HG03354 (cell line): Measurements from ENCODE around the gene GID8.
A peak's percentile ranks its signal among the peaks of the same experiment; 100 is the strongest.
"Not testable (repeated sequence)": the region's sequence is repeated elsewhere in the genome, so short reads cannot be mapped to it uniquely, and the experiment has no call there.

ENCODE experiments used
- ATAC-seq: cut with Tn5 transposase; IDR thresholded peaks from one replicate; pipeline ENCODE4 v1.9.1; 2021; ENCODE audit warnings: mild to moderate bottlenecking; ENCODE audit not compliant: unreplicated experiment, poor library complexity, severe bottlenecking

GID8 gene

GRCh38 chr20:62953839-62954703 lies 16.1 kb downstream of the GID8 start:
- ATAC-seq: peak; percentile 83

GRCh38 chr20:62955519-62956386 lies 17.8 kb downstream of the GID8 start:
- no peak for ATAC-seq

DNA sequence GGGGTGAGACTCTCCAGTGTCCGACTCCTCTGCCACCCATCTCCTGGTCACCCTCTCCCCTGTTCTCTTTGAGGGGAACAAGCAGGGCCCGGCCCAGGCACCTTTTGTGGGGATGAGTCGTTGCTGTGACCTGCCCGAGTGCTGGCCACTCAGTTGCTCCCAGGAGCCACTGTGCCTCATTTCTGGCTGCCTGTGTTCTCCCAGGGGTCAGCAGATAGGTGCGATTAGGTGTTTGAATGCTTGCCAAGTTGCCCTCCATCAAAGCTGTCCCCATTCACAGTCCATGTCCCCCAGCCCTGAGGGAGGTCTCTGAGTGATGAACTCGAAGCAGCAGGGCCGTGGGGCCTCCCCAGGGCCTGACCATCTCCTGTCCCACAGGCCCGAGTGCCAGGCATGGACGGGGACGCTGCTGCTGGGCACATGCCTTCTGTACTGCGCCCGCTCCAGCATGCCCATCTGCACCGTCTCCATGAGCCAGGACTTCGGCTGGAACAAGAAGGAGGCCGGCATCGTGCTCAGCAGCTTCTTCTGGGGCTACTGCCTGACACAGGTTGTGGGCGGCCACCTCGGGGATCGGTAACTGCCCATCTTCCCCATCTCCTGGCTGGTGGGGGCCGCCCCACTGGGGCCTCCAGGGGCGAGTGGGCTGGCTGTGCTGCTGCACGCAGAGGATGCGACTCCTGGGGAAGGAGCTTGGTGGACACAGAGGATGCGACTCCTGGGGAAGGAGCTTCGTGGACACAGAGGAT lies 18.6 kb downstream of the GID8 start:
- no peak for ATAC-seq

- ATAC-seq: no peak
These were observed 19.5 kb downstream of the GID8 start for GRCh38 chr20:62957136-62958117.

- ATAC-seq: no peak
These were observed 20.6 kb downstream of the GID8 start for GRCh38 chr20:62958388-62959100.

DNA sequence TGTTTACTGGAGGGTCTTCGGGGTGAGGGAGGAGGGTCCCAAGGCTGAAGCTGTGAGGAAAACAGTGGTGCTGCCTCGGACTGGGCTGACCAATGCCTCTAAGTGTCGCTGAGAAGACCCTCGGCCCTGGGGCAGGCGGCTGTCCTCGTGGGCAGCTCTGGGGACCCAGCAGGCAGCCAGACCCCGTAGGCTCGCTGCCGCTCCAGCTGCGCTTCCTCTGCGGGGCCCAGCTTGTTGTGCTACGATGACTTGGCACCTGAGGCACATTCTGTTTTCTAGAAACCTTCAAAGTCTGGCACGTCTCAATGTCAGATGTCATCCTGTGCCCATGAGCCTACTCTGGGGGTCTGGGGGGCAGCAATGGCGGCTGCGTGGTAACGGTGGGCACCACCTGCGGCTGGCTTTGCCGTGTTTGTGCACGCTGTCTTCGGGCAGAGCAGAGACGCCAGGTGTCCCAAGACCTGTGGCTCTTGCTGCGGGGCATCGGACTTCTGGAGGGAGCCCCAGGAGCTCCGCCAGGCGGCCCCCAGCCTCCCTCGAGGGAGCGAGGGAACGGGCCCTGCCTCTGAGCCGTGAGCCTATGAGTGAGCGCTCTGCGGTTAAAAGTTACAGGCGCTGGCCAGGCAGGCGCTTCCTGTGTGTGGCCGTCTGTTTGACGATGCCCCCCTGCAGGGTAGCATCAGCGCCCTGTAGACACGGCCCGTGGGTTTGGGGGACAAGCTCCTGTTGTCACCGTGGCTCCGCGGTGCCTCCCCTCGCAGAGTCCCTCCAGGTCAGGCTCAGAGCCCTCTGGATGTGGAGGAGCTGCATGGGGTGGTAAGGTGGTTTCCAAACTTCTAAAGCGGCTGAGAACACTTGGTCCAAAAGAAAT lies 21.4 kb downstream of the GID8 start:
- no peak for ATAC-seq

DNA sequence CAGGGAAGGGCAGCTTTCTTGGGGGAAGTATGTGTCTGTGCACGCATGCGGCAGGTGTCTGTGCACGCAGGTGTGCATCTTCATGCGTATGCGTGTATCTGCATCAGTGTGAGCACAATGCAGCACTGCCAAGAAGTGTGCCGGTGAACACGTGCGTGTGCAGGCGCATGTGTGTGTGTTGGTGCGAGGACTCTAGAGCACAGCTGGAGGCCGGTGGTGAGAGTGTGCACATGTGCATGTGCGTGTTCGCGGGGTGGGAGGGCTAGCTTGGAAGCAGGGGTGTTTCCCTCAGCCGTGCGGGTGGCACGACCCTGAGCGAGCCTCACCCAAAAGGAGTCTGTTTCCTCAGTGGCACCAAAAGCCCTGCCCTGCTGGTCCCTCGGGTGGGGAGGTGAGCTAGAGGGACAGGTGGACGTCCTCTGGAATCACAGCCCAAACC lies 22.1 kb downstream of the GID8 start:
- ATAC-seq: no peak

DNA sequence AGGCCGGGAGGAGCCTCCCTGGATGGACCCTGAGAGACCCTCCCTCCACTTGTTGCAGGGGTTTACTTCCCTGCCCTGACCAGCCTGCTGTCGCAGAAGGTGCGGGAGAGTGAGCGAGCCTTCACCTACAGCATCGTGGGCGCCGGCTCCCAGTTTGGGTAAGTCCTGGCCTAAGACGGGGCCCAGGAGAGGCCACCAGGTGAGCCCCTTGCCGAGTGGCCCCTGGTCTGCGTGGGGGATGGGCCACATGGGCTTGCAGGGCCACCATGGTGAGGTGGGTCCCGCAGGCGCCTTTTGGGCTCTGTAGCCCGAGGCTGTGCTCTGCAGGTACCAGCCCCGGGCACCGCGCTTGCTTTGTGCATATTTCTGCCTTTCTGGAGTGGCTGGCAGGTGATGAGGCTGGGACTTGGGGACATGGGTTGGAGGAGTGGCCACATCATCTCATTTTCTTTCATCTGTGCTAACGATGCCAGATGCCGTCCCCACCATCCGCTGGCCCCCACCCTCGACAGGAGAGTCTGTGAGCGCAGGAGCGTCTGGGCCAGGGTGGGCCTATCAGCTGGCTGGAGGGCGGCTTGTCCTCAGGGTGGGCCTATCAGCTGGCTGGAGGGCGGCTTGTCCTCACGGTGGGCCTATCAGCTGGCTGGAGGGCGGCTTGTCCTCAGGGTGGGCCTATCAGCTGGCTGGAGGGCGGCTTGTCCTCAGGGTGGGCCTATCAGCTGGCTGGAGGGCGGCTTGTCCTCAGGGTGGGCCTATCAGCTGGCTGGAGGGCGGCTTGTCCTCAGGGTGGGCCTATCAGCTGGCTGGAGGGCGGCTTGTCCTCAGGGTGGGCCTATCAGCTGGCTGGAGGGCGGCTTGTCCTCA lies 22.7 kb downstream of the GID8 start:
- not testable (repeated sequence) for ATAC-seq

- ATAC-seq: no peak
These were observed 23.4 kb downstream of the GID8 start for GRCh38 chr20:62961310-62961783.

GRCh38 chr20:62961799-62962198 lies 23.9 kb downstream of the GID8 start:
- ATAC-seq: no peak

GRCh38 chr20:62962221-62962879 lies 24.4 kb downstream of the GID8 start:
- ATAC-seq: no peak

DNA sequence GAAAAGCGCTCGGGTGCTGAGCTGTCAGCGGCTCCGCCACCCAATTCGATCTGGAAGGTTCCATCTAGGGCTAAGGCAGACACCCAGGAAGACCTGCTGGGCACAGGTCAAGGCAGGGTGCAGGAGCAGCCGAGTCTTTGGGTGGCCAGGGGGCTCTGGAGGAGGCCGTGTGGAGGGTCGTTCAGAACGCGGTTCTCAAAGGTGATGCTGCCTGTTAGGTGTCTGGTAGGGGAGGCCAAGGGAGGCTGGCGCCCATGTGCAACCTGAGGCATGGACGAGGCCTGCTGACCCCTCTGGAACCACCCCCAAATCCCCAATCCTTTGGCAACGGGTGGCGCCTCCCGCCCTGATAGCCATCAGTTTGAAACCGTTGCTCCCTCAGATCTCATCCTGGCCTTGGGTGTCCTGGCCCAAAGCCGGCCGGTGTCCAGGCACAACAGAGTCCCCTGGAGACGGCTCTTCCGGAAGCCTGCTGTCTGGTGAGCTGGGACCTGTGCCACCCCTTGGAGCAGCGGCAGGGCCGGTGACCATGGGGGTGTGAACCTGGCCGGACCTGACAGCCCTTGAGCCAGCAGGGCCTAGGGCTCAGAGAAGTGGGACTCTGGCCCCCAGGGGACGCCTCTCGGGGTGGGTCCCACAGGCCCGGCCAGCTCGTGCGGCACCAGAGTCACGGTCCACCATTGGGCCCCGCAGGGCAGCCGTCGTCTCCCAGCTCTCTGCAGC lies 25.1 kb downstream of the GID8 start:
- no peak for ATAC-seq

GRCh38 chr20:62963614-62964397 lies 25.9 kb downstream of the GID8 start:
- no peak for ATAC-seq

GRCh38 chr20:62964700-62965099 lies 26.8 kb downstream of the GID8 start:
- ATAC-seq: no peak
